Lower leg skin (tissue), 3 donors: ENCODE measurements around the gene TYW1.

Experiments used
- CTCF ChIP-seq, 3 donors: fragments of 450-650 bp; IDR thresholded peaks; one replicate each; pipeline ENCODE4 v1.5.1; 2016; ENCODE audit warnings: antibody characterized with exemption in 3 of 3, mild to moderate bottlenecking in 3 of 3, moderate library complexity in 2 of 3
- POLR2A ChIP-seq, 2 donors: fragments of 450-650 bp; IDR thresholded peaks; one replicate each; pipeline ENCODE4 v1.6.1; 2016 to 2017; ENCODE audit warnings: antibody characterized with exemption in 2 of 2, mild to moderate bottlenecking in 1 of 2, moderate library complexity in 1 of 2

- TF ChIP-seq POLR2A (IDR thresholded peaks at IDR 0.05) (no peak), CTCF (IDR thresholded peaks at IDR 0.05) (no peak)
These were observed 21.5 kb upstream of the TYW1 start for GRCh38 chr7:66974986-66975590.
